ENCODE results near the gene TRMT61A. TPM values are rescaled to one million over a fixed set of nuclear protein-coding genes. Genes with fewer than 3 reads are reported as not detected.

TRMT61A gene
- total RNA-seq, 1 experiment from 2014 or later = 15.5 TPM

DNA sequence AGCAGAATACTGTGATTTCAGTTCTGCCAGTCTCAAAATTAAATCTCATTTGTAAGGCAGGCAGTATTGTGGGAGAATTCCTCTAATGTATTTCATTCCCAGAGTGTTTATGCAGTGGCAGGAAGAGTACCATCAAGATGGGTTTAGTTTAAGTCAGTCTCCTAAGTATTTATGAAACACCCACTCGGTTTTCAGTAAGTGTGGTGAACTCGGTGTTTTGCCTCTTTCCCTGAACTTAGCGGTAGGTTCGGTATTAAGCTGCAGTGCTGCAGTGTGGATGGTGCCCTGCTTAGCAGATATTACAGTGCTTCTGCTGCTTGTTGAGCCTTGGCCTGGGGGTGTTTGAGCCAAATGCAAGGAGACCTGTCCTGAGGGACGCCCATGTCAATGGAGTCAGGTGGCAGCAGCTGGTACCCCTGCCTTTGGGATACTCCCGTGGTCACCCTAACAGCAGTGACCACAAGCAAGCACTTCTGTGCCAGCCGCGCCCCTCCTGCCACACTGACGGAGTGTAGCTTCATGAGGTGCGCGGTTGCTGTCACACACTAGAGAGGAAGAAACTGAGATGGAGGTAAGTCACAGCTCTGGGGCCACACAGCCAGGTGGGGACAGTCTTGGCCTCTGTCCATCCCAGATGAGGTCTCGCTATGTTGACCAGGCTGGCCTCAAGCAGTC is 49.5 kb downstream of the TRMT61A start:
- CTCF ChIA-PET = no interaction called here
- Mint-ChIP-seq H3K36me3 (peaks cover 28% of the 10 kb centered on the region), H3K27ac (no peak overlapping the region), H3K4me3 (no peak overlapping the region), H3K4me1 (no peaks in the 10 kb centered on the region), H3K9me3 (peaks cover 2% of the 10 kb centered on the region), H3K27me3 (ENCODE audit: low read depth) (no peaks in the 10 kb centered on the region)
- TF ChIP-seq, protein P1, sequence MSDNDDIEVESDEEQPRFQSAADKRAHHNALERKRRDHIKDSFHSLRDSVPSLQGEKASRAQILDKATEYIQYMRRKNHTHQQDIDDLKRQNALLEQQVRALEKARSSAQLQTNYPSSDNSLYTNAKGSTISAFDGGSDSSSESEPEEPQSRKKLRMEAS (CRISPR knock-in tag; IDR thresholded peaks at IDR 0.05) = no peak
- TF ChIP-seq ZNF219 (CRISPR knock-in tag; IDR thresholded peaks at IDR 0.05; ENCODE audit: borderline replicate concordance) (no peak), RELA (CRISPR knock-in tag; IDR thresholded peaks at IDR 0.05; ENCODE audit: borderline replicate concordance) (no peak), CREB1 (CRISPR knock-in tag; IDR thresholded peaks at IDR 0.05) (no peak), FOXP1 (CRISPR knock-in tag; IDR thresholded peaks at IDR 0.05; ENCODE audit: borderline replicate concordance) (no peak), ATF1 (CRISPR knock-in tag; IDR thresholded peaks at IDR 0.05) (no peak), TP53 (CRISPR knock-in tag; IDR thresholded peaks at IDR 0.05) (no peak), TEAD4 (CRISPR knock-in tag; IDR thresholded peaks at IDR 0.05) (no peak), SMAD3 (CRISPR knock-in tag; IDR thresholded peaks at IDR 0.05; ENCODE audit: borderline replicate concordance) (no peak), NFE2L1 (CRISPR knock-in tag; IDR thresholded peaks at IDR 0.05) (no peak), RORB (CRISPR knock-in tag; IDR thresholded peaks at IDR 0.05) (no peak), ZBTB21 (CRISPR knock-in tag; IDR thresholded peaks at IDR 0.05; ENCODE audit: borderline replicate concordance) (no peak), ESRRA (CRISPR knock-in tag; IDR thresholded peaks at IDR 0.05; ENCODE audit: borderline replicate concordance) (no peak), SP1 (CRISPR knock-in tag; conservative IDR thresholded peaks at IDR 0.05) (no peak)
- TF ChIP-seq, protein P2, sequence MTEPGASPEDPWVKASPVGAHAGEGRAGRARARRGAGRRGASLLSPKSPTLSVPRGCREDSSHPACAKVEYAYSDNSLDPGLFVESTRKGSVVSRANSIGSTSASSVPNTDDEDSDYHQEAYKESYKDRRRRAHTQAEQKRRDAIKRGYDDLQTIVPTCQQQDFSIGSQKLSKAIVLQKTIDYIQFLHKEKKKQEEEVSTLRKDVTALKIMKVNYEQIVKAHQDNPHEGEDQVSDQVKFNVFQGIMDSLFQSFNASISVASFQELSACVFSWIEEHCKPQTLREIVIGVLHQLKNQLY (CRISPR knock-in tag; IDR thresholded peaks at IDR 0.05) = no peak
- TF ChIP-seq, protein P3, sequence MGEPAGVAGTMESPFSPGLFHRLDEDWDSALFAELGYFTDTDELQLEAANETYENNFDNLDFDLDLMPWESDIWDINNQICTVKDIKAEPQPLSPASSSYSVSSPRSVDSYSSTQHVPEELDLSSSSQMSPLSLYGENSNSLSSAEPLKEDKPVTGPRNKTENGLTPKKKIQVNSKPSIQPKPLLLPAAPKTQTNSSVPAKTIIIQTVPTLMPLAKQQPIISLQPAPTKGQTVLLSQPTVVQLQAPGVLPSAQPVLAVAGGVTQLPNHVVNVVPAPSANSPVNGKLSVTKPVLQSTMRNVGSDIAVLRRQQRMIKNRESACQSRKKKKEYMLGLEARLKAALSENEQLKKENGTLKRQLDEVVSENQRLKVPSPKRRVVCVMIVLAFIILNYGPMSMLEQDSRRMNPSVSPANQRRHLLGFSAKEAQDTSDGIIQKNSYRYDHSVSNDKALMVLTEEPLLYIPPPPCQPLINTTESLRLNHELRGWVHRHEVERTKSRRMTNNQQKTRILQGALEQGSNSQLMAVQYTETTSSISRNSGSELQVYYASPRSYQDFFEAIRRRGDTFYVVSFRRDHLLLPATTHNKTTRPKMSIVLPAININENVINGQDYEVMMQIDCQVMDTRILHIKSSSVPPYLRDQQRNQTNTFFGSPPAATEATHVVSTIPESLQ (CRISPR knock-in tag; IDR thresholded peaks at IDR 0.05) = no peak
- TF ChIP-seq, protein P4, sequence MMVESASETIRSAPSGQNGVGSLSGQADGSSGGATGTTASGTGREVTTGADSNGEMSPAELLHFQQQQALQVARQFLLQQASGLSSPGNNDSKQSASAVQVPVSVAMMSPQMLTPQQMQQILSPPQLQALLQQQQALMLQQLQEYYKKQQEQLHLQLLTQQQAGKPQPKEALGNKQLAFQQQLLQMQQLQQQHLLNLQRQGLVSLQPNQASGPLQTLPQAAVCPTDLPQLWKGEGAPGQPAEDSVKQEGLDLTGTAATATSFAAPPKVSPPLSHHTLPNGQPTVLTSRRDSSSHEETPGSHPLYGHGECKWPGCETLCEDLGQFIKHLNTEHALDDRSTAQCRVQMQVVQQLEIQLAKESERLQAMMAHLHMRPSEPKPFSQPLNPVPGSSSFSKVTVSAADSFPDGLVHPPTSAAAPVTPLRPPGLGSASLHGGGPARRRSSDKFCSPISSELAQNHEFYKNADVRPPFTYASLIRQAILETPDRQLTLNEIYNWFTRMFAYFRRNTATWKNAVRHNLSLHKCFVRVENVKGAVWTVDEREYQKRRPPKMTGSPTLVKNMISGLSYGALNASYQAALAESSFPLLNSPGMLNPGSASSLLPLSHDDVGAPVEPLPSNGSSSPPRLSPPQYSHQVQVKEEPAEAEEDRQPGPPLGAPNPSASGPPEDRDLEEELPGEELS (CRISPR knock-in tag; IDR thresholded peaks at IDR 0.05) = no peak
- TF ChIP-seq, protein P5, sequence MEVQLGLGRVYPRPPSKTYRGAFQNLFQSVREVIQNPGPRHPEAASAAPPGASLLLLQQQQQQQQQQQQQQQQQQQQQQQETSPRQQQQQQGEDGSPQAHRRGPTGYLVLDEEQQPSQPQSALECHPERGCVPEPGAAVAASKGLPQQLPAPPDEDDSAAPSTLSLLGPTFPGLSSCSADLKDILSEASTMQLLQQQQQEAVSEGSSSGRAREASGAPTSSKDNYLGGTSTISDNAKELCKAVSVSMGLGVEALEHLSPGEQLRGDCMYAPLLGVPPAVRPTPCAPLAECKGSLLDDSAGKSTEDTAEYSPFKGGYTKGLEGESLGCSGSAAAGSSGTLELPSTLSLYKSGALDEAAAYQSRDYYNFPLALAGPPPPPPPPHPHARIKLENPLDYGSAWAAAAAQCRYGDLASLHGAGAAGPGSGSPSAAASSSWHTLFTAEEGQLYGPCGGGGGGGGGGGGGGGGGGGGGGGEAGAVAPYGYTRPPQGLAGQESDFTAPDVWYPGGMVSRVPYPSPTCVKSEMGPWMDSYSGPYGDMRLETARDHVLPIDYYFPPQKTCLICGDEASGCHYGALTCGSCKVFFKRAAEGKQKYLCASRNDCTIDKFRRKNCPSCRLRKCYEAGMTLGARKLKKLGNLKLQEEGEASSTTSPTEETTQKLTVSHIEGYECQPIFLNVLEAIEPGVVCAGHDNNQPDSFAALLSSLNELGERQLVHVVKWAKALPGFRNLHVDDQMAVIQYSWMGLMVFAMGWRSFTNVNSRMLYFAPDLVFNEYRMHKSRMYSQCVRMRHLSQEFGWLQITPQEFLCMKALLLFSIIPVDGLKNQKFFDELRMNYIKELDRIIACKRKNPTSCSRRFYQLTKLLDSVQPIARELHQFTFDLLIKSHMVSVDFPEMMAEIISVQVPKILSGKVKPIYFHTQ (CRISPR knock-in tag; IDR thresholded peaks at IDR 0.05) = no peak
- ATAC-seq (no peak), DNase-seq (ENCODE audit: low spot score) (no peak)
- POLR2A ChIA-PET = no interaction called here

DNA sequence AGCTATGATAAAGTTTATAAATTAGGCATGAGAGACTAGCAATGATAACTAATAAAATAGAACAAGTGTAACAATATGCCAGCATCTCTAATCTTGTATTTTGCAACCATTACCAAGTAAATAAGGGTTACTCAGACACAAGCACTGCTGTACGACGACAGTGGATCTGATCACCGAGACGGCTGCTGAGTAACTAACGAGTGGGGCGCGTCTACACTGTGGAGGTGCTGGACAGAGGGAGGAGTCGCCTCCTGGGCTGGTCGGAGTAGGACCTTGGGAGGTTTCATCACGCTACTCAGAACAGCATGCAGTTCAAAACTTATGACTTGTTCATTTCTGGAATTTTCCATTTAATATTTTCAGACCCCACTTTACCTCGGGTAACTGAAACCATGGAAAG is 52.2 kb downstream of the TRMT61A start:
- H3K4me3 Mint-ChIP-seq = no peak overlapping the region
- DNase-seq (ENCODE audit: low spot score) (no peak), ATAC-seq (no peak)
- ChIA-PET CTCF (no interaction called here), POLR2A (no interaction called here)
- H3K9me3 Mint-ChIP-seq = peaks cover 3% of the 10 kb centered on the region
- H3K27me3 Mint-ChIP-seq (ENCODE audit: low read depth) = no peaks in the 10 kb centered on the region
- H3K4me1 Mint-ChIP-seq = no peaks in the 10 kb centered on the region
- H3K36me3 Mint-ChIP-seq = peaks cover 21% of the 10 kb centered on the region
- no peak overlapping the region for H3K27ac Mint-ChIP-seq
- TF ChIP-seq JAZF1 (CRISPR knock-in tag; IDR thresholded peaks at IDR 0.05) (no peak), ZNF263 (CRISPR knock-in tag; IDR thresholded peaks at IDR 0.05; ENCODE audit: low read depth) (no peak), IRF2 (CRISPR knock-in tag; IDR thresholded peaks at IDR 0.05; ENCODE audit: borderline replicate concordance, low read depth) (no peak), SOX15 (CRISPR knock-in tag; IDR thresholded peaks at IDR 0.05) (no peak), MYBL2 (CRISPR knock-in tag; IDR thresholded peaks at IDR 0.05) (no peak)
- TF ChIP-seq, protein P6, sequence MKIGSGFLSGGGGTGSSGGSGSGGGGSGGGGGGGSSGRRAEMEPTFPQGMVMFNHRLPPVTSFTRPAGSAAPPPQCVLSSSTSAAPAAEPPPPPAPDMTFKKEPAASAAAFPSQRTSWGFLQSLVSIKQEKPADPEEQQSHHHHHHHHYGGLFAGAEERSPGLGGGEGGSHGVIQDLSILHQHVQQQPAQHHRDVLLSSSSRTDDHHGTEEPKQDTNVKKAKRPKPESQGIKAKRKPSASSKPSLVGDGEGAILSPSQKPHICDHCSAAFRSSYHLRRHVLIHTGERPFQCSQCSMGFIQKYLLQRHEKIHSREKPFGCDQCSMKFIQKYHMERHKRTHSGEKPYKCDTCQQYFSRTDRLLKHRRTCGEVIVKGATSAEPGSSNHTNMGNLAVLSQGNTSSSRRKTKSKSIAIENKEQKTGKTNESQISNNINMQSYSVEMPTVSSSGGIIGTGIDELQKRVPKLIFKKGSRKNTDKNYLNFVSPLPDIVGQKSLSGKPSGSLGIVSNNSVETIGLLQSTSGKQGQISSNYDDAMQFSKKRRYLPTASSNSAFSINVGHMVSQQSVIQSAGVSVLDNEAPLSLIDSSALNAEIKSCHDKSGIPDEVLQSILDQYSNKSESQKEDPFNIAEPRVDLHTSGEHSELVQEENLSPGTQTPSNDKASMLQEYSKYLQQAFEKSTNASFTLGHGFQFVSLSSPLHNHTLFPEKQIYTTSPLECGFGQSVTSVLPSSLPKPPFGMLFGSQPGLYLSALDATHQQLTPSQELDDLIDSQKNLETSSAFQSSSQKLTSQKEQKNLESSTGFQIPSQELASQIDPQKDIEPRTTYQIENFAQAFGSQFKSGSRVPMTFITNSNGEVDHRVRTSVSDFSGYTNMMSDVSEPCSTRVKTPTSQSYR (CRISPR knock-in tag; IDR thresholded peaks at IDR 0.05) = no peak
